ENCODE data around the gene SLC16A10.

SLC16A10 gene

DNA sequence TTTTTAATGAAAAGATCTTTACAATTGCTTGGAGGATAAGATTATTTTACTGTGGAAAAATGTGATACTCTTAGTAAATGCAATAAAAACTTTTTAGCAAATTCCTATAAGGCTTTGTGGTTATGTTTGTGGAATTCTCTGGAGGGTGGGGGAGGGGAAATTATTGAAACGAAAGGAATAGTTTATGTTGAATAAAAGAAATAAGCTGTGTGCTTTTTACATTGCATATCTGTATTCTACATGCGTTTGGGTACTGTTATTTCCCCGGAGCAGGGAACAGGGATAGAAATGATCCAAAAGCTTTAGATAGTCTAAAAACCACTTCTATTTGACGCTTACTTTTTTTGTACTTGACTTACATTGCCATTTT, 143.8 kb downstream of the SLC16A10 start:
- TF ChIP-seq, protein P1, sequence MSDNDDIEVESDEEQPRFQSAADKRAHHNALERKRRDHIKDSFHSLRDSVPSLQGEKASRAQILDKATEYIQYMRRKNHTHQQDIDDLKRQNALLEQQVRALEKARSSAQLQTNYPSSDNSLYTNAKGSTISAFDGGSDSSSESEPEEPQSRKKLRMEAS (IDR thresholded peaks at IDR 0.05), result no peak
- TF ChIP-seq, protein P2, sequence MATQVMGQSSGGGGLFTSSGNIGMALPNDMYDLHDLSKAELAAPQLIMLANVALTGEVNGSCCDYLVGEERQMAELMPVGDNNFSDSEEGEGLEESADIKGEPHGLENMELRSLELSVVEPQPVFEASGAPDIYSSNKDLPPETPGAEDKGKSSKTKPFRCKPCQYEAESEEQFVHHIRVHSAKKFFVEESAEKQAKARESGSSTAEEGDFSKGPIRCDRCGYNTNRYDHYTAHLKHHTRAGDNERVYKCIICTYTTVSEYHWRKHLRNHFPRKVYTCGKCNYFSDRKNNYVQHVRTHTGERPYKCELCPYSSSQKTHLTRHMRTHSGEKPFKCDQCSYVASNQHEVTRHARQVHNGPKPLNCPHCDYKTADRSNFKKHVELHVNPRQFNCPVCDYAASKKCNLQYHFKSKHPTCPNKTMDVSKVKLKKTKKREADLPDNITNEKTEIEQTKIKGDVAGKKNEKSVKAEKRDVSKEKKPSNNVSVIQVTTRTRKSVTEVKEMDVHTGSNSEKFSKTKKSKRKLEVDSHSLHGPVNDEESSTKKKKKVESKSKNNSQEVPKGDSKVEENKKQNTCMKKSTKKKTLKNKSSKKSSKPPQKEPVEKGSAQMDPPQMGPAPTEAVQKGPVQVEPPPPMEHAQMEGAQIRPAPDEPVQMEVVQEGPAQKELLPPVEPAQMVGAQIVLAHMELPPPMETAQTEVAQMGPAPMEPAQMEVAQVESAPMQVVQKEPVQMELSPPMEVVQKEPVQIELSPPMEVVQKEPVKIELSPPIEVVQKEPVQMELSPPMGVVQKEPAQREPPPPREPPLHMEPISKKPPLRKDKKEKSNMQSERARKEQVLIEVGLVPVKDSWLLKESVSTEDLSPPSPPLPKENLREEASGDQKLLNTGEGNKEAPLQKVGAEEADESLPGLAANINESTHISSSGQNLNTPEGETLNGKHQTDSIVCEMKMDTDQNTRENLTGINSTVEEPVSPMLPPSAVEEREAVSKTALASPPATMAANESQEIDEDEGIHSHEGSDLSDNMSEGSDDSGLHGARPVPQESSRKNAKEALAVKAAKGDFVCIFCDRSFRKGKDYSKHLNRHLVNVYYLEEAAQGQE (IDR thresholded peaks at IDR 0.05; ENCODE audit: low read depth), result no peak
- TF ChIP-seq EP300 (IDR thresholded peaks at IDR 0.05; ENCODE audit: borderline replicate concordance) (no peak), USF1 (IDR thresholded peaks at IDR 0.05) (no peak), FOXM1 (IDR thresholded peaks at IDR 0.05; ENCODE audit: borderline replicate concordance, low read depth) (no peak), EGR1 (IDR thresholded peaks at IDR 0.05) (no peak), CEBPB (IDR thresholded peaks at IDR 0.05) (no peak)

DNA sequence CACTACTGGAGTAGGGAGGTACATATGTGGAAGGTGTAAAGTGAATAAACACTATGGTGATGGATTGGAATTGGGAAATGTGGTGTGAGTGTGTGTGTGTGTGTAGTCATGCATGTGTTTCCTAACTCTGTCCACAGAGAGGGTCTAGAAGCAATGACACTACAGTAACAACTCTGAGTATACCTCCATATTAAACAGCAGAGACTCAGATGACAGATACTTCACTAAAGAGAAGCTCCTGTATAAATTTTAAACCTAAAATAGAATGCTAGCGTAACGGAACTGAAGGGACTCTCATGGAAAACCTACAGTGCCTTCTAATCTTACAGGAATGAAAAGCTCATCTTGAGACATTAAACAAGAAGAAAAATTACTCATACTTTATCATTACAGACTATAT, 150.5 kb downstream of the SLC16A10 start:
- TF ChIP-seq, protein P1 (IDR thresholded peaks at IDR 0.05), result no peak
- no peak for TF ChIP-seq USF1 (IDR thresholded peaks at IDR 0.05)

DNA sequence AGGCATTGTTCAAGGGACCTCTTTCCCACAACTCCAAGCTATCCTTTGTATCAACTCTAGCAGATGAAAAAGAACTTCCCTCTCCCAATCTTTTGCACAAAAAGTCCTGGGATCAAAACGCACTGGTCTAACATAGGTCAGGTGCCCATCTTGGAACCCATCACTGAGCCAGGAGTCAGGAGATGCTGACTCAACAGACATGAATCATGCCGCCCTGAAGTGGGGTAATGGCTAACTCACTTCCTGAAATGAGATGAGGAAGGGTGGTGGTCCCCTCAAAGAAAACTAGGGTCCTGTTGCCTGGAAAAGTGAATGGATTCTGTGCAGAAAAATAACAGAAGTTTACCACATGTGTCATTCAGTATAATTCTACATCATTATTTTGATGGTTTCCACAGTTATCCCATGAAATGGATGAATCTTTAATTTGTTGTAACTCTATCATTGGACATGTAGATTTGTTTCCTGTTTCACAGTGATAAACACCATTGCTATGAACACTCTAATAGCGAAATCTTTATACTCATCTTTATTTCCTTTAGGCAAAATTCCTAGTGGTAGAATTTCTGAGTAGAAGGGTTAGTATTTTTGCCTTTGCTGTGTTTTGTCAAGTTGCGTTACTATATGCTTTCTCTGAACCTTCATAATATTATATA, 151.3 kb downstream of the SLC16A10 start:
- TF ChIP-seq, protein P1 (IDR thresholded peaks at IDR 0.05), result no peak
- no peak for TF ChIP-seq YY1 (IDR thresholded peaks at IDR 0.05; ENCODE audit: low read depth)
- TF ChIP-seq FOXM1 (IDR thresholded peaks at IDR 0.05; ENCODE audit: borderline replicate concordance, low read depth), result no peak
- TF ChIP-seq TCF12 (IDR thresholded peaks at IDR 0.05; ENCODE audit: low read depth), result no peak
- TF ChIP-seq TAF1 (IDR thresholded peaks at IDR 0.05; ENCODE audit: low read depth), result no peak
- no peak for TF ChIP-seq USF1 (IDR thresholded peaks at IDR 0.05)
- TF ChIP-seq, protein P2 (IDR thresholded peaks at IDR 0.05; ENCODE audit: low read depth), result no peak
- no peak for TF ChIP-seq EGR1 (IDR thresholded peaks at IDR 0.05)
- TF ChIP-seq TEAD4 (IDR thresholded peaks at IDR 0.05), result no peak
- no peak for TF ChIP-seq EP300 (IDR thresholded peaks at IDR 0.05; ENCODE audit: borderline replicate concordance)
- no peak for TF ChIP-seq RAD21 (IDR thresholded peaks at IDR 0.05; ENCODE audit: low read depth)
- TF ChIP-seq NFIC (IDR thresholded peaks at IDR 0.05), result no peak

- TF ChIP-seq NFIC (IDR thresholded peaks at IDR 0.05), result no peak
- no peak for TF ChIP-seq ZBTB7A (IDR thresholded peaks at IDR 0.05; ENCODE audit: low read depth)
- TF ChIP-seq, protein P1 (IDR thresholded peaks at IDR 0.05), result no peak
- TF ChIP-seq FOXM1 (IDR thresholded peaks at IDR 0.05; ENCODE audit: borderline replicate concordance, low read depth), result no peak
- TF ChIP-seq USF1 (IDR thresholded peaks at IDR 0.05), result no peak
- no peak for TF ChIP-seq YY1 (IDR thresholded peaks at IDR 0.05; ENCODE audit: low read depth)
- no peak for TF ChIP-seq CREB1 (IDR thresholded peaks at IDR 0.05; ENCODE audit: low read depth)
- TF ChIP-seq CEBPB (IDR thresholded peaks at IDR 0.05), result no peak
- TF ChIP-seq EP300 (IDR thresholded peaks at IDR 0.05; ENCODE audit: borderline replicate concordance), result no peak
- no peak for TF ChIP-seq TAF1 (IDR thresholded peaks at IDR 0.05; ENCODE audit: low read depth)
These were observed 152.2 kb downstream of the SLC16A10 start for GRCh38 chr6:111239461-111239860.

- TF ChIP-seq NFIC (IDR thresholded peaks at IDR 0.05) (no peak), EGR1 (IDR thresholded peaks at IDR 0.05) (no peak), CREB1 (IDR thresholded peaks at IDR 0.05; ENCODE audit: low read depth) (no peak), TCF12 (IDR thresholded peaks at IDR 0.05; ENCODE audit: low read depth) (no peak), TEAD4 (IDR thresholded peaks at IDR 0.05) (no peak), YY1 (IDR thresholded peaks at IDR 0.05; ENCODE audit: low read depth) (no peak), ZBTB7A (IDR thresholded peaks at IDR 0.05; ENCODE audit: low read depth) (no peak), RAD21 (IDR thresholded peaks at IDR 0.05; ENCODE audit: low read depth) (no peak), CEBPB (IDR thresholded peaks at IDR 0.05) (no peak), EP300 (IDR thresholded peaks at IDR 0.05; ENCODE audit: borderline replicate concordance) (no peak)
- TF ChIP-seq, protein P2 (IDR thresholded peaks at IDR 0.05; ENCODE audit: low read depth), result no peak
- TF ChIP-seq, protein P1 (IDR thresholded peaks at IDR 0.05), result no peak
These were observed 155.1 kb downstream of the SLC16A10 start for GRCh38 chr6:111242452-111242851.

All from Ishikawa (cell line).